GM19395 (cell line): Measurements from ENCODE around the gene VSIR.

Source experiments
- ATAC-seq: cut with Tn5 transposase; IDR thresholded peaks from one replicate; pipeline ENCODE4 v1.9.1; 2021; ENCODE audit warnings: mild to moderate bottlenecking, moderate library complexity; ENCODE audit not compliant: unreplicated experiment

The VSIR gene

DNA sequence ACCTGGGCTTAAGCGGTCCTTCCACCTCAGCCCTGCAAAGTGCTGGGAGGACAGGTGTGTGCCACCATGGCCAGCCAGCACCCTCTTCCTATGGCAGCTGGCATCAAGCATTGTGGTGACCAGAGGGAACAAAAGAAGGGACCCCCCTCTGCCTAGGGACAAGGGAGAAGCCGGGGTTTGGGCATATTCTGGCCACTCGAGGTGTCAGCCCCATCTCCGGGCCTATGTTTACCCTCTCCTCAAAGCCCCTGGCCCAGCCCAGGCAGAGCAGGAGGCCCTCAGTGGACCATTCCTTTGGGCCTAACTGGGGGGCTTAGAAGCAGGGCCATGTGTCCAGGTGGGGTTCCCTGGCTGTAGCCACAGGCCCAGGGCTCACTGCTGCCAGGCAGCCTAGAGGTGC is 23.9 kb downstream of the VSIR start:
- ATAC-seq = no peak

DNA sequence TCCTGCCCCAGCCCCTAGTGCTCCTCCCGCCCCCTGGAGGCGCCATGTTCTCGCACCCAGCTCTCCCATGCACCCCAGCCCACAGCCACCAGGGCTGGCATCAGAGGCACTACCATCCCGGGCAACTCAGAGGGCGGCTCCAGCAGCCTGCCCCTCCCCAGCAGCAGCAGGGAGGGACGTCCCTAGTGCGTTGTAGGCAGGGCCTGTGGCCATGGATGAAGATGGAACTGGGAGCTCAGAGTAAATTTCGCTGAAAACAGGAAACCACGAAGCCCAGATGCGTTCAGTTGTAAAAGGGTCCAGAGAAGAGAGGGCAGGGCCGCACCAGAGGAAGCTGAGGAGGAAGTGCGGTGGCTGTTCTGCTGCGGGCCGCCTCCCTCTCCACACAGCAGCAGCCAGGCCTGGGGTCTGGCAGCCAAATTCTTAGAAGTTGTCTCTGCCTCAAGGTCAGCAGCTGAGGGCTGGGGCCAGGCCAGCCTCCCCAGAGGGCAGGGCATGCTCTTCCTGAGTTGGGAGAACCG is 24.6 kb downstream of the VSIR start:
- peak; percentile 61 for ATAC-seq

DNA sequence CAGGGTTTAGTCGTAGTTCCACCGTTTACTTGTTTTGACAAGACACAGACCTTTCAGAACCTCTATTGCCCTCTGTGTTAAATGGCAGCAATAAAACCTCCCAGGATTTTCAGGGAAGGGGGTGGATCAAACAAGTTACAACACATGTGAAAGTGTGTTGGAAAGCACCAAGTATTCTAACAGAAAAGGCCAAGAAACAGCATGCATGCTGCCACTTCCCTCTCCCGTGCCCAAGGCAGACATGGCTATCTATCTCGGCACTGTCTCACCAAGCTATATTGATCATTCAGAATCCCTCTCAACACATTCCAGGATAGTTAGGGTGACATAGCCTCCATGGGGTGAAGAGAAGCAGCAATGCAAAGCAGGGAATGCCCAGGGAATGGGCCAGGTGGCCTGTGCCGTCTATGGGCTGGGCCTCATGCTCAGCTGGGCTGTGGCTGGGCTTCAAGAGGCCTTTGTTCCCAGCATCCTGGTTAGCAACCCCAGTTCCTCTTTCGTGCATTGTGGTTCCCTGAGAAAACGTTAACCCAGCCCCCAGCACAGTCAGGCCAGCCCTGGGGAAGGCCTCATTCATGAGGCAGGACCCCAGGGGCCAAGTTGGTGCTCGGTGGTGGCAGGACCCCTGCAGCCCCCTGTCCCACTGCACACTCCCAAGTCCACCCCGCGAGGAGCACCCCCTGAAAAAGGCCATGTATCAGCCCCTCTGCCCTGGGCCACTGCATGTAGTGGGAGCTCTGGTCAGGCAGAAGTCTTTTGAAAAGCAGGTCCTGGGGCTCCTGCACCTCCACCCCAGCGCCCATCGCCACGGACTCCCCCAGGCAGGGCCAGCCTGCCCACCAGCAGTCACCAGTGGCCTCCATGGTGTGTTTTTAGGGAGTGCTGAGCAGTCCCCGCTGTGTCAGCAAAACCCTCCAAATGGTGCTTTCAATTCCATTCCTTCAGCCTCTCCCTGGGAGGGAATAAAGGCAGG is 25.5 kb downstream of the VSIR start:
- ATAC-seq = no peak

DNA sequence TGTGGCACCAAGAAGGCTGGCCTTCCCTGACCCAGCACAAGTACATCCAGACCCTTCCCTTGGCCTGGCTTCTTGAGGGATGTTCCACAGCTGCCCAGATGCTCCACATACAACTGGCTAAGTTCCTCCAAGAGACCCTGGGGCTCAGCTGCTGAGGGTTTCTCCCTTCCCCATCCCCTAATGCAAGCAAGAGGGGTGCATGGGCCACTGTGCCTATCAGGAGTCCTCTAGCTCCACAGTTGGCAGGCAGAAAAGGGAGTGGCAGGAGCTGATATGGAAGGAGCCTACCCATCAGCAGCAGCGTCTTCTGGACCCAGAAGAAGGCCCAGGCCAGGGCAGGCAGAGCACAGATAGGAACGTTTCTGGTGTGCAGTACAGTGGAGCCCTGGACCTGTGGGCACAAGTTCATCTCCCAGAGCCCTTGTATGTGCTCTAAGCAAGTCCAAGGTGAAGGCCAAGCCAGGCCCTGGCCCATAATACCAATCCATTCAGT is 26.2 kb downstream of the VSIR start:
- no peak for ATAC-seq

DNA sequence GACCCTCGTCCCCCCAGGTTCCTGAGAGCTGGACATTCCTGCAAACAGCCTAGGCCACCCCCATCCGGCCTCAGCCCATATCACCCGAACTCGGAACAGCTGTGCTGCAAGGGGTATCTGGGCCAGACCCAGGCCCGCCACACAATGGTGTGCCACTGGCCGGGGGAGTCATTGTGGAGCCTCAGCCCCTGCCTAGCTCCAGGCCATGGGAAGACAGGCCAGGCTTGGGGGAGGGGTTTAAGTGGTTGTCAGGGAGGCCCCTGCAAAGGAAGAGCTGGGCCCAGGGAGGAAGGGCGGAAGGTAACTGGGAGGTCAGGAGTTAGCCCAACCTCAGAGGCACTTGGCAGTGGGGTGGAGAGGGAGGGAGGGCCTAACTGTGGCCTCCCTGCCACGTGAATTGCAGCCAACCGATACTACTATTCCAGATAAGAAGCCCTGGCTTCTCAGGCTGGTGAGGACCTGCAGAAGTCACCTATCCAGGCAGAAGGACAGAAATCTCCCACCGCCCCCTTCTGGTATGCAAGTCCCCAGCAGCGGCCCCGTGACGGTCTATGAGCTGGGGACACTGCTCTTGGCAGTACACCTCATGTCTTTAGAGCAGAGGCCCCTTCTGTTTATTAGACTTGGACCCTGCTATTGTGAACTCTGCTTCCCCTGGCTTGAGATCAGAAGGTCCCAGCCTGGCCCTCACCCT is 26.8 kb downstream of the VSIR start:
- no peak for ATAC-seq

DNA sequence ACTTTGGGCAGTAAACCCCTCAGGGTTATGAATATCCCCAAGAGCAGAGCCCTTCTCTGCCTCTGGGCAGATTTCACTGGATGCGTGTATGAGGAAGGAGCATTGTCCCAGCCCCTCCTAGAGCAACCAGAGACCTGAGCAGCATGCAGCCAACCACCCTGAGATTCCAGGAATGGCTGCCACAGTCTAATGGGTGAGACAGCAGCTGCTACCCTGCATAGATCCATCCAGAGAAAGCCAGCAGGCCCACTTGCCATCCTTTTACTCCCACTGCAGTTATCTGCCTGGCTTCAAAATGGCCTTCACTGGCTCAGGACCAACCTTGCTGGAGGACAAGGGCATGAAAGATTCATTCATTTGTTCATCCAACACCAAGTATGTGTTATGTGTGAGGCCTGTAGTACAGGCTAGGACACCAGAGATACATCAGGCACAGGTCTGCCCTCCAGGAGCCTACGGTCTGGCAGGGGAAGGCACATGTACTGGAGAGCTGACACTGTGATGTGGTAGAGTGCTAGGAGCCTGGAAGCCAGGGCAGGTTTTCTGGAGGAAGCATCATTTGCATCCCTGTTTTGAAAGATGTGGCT is 27.6 kb downstream of the VSIR start:
- ATAC-seq = no peak

DNA sequence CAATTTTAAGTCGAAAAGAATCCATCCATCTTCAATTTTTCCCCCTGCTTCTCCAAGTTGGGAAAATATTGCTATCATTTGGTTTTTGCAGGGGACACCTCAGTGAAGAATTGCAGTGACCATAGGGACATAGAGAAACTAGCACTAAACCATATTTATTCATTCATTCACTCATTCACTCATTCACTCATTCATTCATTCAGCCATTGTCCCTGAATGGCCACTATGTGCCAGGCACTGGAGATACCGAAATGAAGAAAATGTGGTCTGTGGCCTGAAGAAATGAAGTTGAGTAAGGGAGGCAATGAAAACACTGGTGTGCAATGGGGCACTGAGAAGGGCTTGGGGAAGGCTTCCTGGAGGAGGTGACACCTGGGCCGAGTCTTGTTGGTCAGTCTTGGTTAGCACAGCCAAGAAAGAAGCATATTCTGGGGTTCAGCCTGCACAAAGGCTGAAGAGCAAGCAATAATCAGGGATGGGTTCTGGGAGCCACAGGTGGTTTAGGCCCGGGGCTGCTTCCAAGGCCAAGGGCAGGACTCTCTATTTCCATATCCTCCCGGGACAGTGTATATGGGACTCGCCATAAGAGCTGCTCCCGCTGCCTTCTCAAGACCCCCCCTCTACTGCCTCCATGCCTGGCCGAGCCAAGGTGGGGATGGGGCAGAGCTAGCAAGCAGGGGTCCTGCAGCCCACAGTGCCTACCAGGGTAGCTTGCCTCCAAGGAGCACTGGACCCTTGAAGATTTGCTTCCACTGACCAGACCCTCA is 28.2 kb downstream of the VSIR start:
- no peak for ATAC-seq

DNA sequence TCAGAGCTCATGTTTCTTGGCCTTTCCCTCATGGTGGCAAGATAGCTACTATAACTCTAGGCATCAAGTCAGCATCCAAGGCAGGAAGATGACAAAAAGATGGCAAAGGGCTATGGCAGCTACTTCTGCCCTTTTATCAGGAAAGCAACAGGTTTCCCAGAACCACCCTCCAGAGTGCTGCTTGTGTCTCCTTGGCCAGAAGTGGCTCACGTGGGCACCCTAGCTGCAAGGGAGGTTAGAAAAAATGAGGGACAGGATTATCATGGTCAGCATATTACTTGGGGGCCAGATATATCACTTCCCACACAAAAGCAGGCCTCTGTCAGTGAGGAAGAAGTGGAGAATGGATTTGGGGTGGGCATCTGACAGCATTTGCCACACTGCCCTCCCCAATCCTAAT is 29.5 kb downstream of the VSIR start:
- ATAC-seq = no peak

DNA sequence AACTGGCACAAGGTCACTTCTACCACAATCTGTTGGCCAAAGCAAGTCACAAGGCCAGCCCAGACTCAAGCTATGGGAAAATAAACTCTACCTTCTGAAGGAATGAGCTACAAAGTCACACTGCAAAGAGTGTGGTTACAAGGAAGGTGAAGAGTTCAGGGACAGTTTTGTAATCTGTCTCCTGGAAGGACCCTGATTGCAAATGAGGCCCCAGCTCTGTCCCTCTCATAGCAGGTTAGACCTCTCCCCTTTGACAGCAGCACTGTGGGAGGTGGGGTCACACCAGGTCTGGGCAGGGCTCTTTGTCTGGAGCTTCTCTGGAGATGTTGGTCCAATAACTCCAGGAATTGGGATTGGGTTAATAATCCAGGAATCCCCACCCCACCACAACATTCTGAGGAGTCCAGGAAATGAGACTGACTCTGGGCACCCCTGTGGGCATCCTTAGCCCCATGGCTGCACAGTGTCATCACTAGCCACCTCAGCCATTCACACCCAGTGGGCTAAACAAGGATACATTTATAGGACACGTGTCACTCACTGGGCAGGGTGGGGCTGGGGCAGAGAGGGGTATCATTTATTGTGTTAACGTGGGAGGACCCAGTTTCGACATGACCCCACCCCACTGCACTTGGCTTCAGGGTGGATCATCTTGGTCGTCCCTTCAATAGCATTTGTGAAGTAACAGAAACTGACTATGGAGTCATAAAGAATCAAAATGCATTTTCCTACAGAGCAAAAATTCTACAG is 30.1 kb downstream of the VSIR start:
- ATAC-seq = no peak

DNA sequence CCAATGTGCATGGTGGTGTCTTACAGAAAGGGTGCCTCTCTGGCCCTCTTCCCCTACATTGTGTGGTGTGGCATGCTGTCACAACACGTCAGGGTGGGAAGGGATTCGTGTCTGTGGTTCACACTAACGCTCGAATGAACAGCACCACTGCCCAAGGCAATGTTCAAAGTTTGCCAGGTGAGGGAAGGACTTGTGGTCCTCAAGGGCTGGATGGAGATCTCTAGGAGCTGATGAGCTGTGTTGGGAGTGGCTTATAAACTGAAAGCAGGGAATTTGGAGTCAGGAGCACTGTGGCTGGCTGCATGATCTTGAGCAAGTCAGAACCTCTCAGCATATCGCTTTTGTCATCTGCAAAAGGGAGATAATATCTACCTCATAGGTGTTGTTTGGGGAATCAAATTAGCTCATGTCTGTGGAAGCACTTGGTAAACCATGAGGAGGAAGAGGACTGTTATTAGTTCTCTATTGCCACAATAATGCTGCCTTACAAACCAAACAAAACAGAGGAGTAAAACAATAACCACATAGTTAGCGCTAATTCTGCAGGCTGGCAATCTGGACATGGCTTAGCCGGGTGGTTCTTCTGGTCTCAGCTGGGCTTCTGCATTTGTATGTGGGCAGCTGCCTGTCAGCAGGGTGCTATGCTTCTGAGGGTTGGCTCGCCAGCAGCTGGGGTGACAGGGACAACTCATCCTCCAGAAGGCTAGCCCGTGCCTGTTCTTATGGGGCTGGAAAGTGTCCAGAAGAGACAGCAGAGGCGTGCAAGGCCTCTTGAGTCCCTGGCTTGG is 30.8 kb downstream of the VSIR start:
- ATAC-seq = no peak

DNA sequence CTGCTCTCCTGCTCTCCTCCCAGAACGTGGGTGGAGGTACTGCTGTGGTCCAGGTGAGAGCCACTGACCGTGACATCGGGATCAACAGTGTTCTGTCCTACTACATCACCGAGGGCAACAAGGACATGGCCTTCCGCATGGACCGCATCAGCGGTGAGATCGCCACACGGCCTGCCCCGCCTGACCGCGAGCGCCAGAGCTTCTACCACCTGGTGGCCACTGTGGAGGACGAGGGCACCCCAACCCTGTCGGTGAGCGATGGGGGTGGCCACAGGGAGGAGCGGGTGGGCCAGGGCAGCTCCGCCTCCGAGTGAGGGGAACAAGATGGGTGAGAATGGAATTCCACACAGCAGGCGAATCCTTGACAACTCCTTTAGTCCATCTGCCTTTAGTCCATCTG is 31.6 kb downstream of the VSIR start:
- no peak for ATAC-seq

DNA sequence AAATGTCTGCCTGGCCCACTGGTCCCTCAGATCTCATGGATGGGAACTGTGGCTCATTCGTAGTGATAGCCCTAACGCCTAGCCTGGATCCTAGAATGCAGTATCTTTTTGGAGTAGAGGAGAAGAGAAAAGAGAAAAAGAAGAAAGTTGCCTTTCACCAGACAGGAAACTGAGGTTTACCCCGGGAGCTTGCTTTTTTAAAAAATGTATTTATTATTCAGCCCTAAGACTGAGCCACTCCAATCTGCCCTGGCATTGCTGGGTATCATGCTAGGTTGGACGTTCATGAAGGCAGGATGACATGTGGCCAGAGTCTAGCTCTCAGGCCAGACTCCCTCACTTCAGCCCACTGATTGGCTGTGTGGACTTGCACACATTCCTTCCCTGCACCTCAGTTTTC is 32.3 kb downstream of the VSIR start:
- ATAC-seq = no peak

DNA sequence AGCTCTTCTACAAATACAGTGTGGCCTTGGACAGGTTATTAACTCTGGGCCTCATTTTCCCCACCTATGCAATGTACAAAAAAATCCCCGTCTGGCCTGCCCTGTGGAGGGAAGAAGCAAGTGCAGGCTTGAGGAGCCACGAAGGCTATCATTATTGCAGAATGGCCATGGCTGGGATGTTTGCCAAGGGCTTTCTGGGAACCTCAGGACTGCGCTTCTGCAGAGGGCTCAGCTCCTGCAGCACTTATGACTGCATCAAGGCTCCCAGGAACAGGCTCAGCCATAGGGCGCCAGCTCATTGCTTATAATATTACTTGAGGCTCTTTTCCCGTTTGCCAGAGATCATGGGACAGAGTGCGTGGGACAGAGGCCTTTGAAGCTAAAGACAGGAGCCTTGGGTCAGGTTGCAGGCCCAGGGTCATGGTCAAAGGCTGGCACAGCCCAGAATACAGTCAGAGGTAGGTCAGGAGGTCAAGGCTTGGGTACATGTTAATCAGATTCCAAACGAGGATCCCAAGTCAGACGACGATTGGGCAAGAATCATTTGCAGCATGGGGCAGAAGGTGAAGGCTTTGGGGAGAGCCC is 33.2 kb downstream of the VSIR start:
- ATAC-seq = no peak

DNA sequence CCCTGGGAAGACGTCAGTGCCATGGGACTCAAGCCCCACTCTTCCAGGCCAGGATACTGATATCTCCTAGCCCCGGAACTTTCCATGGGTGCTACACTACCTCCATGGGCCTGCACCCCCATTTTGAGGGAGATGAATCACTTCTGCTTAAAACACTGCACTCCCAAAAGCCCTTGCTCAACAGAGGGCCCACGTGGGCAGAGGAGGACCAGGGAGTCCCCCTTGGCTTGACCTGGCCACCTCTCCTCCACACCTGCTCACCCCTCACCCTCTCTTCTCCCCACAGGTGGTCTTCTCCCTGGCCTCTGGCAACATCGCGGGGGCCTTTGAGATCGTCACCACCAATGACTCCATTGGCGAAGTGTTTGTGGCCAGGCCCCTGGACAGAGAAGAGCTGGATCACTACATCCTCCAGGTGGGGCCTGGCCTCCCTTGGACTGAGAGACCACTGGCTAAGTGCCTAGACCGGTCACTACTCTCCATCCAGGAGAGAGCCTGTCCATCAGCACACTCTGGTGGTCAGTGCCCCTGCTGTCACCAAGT is 33.9 kb downstream of the VSIR start:
- no peak for ATAC-seq

DNA sequence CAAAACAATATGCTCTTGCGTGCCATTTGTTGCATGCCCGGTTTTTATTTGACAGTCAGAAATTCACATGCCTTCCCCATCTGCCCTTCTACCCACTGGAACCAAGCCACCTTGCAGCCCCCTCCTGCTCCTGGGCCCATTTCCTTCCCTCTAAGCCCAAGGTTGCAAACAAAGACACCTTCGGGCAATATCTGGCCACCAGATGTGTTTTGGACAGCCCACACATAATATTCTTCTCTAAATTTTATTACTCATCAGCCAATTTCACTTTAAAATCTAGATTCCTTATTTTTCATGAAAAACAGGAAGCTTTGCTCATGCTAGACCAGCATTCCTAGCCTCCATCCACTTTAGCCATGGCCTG is 35.5 kb downstream of the VSIR start:
- ATAC-seq = no peak

DNA sequence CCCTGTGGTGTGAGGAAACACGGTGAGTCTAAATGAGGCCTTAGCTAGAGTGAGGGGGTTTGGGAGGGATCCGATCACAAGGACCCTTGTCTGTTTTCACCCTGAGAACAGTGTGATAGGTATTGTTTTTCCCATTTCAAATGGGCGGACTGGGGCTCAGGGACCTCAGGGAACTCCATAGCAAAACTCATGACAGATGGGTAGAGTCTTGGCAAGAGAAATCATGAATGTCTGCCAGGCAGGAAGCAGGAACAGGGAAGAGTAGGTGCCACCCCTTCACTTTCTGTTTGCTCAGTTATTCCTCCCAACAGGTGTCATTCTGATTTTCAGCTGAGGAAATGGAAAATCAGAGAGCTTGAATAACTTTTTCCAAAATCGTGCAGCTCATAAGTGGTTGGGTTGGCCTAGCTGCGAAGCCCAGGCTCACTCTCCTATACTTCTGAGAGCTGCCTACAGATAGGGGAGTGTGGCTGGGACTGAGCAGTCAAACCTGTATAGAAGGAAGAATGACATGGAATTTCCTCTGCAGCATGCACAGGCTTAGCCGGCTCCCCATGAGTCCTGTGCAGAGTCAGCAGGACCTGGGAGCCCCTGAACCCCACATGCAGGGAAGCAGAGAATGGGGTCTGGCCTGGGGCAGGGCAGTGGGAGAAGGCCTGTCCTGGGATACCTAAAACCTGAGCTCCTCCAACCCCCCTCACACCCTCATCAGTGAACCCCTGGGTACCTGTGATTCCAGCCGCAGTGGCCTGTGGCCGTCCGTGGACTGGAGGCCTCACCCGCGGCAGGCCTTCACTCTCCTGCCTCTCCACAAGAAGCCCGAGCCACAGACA is 36.1 kb downstream of the VSIR start:
- no peak for ATAC-seq

DNA sequence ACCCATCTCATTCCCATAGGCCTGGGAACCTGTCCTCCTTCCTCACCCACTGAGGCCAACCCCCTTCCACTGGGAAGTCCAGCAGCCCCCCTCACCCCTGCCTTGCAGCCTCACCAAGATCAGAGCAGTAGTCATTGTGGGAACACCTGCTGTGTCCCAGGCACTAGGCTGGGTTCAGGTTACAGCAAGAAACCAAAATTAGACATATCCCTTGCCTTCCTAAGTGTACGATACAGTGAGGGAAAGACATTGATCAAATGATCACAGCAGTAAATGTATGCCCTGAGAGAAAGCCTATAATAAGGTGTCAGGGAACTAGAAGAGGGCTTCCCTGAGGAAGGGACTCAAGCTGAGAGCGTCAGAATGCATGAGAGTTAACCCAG is 36.8 kb downstream of the VSIR start:
- ATAC-seq = no peak
